HG03097 (cell line): ENCODE measurements around the gene RERE.

Source experiments
- ATAC-seq: cut with Tn5 transposase; IDR thresholded peaks from one replicate; pipeline ENCODE4 v1.9.1; 2021; ENCODE audit not compliant: unreplicated experiment, low FRiP score

The RERE gene

DNA sequence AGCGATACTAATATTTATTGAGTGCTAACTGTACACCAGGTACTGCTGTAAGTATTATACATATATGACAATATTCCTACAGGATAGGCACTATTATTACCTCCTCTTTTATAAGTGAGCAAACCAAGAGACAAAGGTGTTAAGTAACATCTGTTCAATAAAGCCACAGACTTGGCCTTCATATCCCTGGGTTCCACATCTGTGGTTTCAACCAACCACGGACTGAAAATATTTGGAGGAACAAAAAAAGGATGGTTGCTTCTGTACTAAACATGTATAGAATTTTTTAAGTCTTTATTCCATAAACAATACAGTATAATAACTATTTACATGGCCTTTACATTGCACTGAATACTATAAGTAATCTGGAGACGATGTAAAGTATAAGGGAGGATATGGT lies 95.1 kb downstream of the RERE start:
- ATAC-seq = no peak

DNA sequence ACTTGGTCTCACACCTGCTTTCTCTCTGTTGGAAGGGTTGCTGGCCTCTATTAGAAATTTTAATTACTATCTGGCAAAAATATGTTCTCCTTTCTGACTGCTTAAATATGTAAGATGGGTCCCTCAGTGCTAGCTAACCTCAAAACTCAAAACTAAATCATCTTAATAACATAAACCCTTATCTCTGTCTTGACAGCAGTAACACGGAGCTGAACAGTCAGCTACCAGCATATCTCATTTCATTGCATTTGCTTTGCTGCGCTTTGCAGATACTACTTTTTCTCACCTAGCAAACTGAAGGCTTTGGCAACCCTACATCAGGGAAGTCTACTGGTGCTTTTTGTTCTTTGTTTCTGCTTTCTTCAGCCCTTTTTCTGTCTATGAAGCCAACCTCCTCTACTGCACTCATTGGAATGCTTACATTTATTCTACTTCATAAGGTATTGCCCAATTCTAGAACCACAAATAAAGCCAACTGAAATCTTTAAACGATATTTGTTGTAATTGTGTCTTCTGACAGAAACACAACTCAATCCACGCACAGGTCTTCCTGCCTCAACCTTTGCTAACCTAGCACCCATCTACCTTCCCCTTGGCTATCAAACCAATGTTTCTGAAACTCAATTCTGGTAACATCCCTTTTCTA lies 95.6 kb downstream of the RERE start:
- no peak for ATAC-seq

DNA sequence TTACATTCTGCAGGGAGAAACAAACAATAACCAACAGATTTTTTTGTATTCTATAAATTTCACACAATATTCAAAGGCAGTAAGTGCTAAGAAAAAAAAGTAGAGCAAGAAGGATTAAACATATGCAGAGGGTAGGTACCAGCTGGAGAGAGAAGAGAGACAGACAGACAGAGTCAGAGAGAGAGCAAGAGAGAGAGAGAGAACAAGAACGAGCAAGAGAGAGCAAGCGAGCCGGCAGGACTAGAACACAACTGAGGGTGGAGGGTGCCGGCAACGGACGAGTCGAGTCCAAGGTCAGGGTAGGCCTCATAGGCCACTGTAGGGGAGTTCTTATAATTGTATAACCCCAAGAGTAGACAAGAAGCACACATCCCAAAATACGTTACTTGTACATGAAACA lies 97.1 kb downstream of the RERE start:
- ATAC-seq = no peak

DNA sequence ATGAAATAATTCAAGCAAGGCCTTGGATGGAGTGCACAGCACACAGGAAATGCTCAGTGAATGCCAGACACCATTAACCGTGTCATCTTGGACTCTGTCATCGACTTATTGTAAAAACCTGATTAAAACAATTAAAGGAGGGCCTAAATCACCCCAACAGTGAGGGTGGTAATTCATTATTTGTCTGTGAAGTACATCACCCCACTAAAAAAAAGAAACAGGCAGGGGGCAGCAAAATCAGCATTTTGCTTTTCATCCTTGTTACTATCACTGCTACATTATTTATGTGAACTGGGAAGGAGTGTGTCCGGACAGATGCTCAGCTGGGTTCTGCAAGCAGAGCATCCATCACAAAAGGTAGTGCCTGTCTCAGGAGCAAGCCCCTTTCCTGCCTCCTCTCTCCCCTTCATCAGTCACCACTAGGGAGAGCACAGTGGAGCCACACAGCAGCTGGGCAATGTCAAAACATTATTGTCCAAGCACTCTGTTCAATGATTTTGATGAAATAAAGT lies 98.5 kb downstream of the RERE start:
- no peak for ATAC-seq

DNA sequence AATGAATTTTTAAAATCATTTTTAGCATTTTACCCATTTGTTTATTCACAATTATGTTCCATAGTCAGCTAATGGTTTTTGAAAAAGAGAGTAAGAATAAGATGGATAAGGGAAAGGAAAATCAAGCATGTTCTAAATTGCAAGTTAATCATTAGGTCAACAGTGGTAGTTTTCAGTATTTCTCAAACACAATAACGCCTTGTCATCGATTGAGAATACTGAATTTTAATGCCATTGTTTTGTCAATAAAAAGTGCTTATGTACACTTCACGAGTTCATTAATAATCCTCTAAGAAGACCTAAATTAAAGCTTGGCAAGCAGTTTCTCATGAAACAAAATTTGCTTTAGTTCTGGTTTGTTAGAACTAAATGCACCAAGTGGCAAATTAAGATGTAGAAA lies 100.3 kb downstream of the RERE start:
- ATAC-seq = no peak

DNA sequence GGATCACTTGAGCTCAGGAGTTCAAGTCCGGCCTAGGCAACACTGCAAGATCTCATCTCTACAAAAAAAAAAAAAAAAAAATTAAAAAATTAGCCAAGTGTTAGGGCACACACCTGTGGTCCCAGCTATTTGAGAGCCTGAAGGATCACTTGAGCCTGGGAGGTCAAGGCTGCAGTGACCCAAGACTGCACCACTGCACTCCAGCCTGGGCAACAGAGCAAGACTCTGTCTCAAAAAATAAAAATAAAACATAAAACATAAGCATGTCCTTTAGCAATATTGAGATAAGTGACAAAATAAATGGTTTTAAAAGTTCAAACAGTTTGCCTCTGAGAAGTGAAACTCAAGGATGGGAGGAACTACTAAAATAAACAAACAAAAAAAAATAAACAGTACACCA lies 101.2 kb downstream of the RERE start:
- no peak for ATAC-seq

DNA sequence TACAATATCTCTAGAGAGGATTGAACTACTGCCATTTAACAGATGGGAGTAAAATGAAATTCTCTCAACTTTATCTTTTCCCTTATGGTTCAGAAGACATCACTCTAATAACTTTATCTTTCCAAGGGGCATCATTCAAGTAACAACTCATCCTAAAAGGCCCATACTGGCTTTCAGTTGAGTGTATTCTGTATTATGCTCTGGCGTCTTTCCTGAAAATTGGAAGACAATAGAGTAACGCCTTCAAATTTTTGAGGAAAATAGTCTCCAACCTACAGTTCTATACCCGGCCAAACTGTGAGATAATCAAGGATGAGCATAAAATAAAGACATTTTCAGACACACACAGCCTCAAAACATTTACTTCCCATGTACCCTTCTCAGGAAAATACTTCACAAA lies 103.3 kb downstream of the RERE start:
- no peak for ATAC-seq

DNA sequence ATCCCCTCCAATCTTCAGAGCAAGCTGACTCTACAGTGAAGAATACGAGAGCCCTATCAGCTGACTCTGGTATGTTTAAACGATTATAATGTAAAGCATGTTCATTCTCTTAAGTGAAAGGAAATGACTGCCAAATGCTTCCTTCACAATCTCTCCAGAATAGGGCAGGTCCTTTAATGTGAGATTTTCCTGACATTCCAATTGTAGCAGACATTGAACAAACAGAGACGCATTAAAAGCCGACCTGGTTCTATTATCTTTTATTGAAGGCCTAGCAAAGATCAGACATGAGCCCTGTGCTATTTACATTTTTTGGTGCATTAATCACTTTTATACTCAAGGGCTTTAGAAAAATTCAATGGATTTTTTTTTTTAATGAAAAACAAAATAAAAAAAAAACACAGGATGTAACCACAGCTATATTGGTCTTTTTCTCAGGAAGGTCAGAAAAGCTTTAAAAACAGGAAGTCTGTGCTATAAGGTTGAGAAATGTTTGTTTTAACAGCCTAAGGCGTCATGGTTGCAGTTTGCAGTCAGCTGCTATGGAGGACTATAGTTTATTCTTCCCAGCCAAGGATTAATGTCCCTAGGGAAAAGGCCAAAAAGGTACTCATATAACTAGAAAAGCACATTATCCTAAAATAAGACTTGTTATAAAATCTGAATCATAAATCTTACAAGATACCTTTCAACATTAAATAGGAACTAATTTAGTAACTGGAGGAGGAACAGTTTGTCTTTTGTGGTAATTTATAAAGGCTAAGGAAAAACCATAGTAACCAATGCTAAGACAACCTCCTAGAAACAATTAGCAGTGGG lies 104.8 kb downstream of the RERE start:
- ATAC-seq = no peak

DNA sequence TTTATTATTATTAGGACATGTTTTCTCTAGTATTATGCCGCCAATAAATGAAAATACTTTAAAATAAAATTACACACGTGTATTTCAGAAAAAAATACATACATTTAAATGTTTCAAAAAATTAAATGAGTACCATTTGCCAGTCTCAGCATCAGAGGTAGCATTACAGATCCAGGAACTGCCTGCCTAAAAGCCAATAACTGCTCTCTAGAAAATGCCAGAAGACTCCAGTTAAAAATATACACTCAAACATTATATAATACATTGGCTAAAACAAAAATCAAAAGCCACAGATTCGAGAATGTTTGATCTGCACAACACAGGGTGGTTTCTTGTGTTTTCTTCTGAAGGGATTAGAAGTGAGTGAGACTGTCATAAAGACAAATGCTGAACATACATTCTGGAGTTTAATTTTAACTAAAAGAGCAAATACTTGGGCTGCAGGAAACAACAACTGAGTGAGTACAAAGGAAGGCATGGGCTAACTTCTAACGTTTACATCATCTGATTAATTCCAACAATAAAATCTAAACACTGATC lies 105.5 kb downstream of the RERE start:
- no peak for ATAC-seq

DNA sequence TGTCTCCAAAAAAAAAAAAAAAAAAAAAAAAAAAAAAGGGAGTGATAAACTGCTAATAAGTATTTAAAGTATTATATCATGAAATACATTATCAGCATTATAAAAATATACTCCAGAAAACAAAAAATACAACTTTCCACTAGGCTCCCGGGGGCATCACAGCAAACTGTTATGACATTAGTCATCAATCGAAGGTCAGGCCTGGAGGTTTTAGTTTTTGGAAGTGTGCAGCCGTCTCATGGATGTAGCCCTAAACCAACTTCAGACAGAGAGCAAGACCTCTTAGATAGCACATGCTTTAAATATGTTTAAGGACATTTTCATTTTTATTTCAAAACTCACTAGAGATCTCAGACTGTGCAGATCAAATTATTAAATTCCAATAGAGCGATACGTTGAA lies 106.3 kb downstream of the RERE start:
- ATAC-seq = no peak

DNA sequence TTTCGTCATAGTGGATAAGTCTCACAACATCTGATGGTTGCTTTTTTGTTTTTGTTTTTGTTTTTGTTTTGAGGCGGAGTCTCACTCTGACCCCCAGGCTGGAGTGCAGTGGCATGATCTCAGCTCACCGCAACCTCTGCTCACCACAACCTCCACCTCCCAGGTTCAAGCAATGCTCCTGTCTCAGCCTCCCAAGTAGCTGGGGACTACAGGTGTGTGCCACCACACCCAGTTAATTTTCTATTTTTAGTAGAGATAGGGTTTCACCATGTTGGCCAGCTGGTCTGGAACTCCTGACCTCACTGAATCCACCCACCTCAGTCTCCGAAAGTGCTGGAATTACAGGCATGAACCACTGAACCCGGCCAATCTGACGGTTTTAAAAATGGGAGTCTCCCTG lies 109.2 kb downstream of the RERE start:
- ATAC-seq = no peak

DNA sequence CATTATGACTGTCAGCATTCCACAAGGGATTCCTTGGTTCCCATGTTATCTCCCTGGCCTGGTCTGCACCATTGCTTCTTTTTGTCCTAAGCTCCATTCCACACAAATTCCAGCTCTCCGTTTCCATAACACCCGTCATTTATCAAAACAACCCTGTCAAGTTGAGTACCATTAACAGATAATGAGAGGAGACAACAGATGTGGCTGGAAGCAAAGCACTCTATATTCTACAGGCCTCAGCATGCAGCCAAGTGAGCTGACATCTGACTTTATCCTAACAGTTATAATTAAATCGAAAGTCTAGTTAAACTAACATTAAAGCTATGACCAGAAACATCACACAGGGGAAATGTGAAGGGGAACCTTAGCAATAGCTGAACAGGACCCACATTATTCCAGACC lies 110.4 kb downstream of the RERE start:
- no peak for ATAC-seq

DNA sequence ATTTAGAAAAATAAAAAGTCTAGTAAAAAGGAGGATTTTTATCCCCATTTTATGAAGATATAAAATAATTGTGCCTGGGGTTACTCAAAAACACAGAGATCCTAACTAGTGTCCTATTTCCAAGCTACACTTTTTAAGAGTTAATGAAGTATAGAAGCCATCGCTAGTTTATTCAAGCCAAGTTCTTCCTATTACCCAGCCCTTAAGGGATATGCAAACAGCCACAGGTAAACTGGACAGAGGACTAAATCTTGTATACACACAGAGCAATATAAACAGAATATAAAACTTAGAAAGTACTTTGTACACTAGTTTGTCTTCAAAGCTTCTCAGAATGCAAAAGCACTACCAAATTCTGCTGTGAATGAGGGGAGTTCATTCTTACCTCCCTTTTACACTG lies 111.1 kb downstream of the RERE start:
- no peak for ATAC-seq

DNA sequence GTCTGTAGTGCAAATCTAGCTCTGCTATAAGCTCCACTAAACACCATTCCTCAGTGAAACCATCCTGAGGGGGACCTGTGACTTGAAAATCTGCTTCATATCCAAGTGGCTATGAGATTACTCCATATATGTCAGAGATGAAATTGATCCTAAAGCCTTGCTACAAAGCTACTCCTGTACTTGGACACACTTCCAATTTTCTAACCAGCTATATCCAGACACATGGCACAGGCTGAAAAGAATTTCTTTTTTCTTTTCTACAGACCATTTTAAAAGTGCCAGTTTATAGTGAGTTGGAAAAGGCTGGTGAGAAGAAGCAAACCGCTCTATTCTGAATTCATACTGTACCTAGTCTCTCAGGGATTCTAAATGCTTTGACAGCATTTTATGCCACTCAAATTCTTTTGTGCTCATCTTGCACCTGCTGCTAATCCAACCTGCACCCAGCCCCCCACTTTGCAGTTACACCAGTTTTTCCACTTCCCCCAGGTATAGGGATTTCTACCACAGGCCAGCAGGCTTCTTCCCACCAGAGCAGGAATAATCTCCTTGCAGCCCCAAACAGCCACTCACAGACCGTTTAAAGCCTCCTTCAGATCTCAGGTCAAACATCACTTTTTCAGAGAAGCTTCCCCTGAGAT lies 112.5 kb downstream of the RERE start:
- no peak for ATAC-seq

DNA sequence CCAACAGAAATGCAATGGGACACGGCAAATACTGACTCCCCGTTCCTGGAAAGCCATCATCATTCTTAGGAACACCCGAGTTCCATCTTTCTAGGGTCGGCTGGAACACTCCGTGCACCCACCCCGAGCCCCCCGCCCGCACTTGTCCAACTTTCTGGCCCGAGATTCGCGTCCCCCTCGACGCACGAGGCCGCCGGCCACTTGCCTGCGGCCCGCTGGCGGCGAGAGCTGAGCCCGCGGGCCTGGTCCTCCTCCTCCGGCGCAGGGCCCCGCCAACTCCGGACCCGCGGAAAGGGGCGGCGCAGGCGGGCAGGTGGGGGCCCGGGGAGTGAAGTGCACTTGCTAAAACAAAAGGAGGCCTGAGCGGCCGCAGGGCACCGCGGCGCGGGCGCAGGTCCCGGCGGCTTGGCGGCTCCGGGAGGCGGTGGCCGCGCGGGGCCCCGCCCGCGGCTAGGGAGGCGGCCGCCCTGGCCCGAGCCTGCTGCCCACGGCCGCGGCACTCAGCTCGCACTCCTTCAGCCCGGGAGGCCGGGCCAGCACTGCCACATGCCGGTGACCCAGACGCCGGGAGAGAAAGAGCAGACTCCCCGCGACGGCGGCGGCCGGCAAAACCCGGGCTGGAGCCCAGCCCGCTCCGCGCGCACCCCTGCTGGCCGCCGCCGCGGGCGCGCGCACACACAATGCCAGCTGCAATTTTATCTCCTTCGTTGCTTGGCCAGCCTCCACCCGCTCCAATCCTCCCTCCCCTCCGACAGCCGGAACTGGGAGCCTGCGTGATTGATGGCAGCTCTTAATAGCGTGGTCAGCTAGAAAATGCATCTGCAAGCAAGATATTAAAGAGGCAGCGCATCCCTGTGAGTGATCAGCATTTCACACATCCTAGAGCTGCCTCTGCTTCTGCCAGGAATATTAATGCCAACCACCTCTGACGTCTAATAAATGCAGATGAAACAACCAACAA lies 114.3 kb downstream of the RERE start:
- ATAC-seq = peak; percentile 73

DNA sequence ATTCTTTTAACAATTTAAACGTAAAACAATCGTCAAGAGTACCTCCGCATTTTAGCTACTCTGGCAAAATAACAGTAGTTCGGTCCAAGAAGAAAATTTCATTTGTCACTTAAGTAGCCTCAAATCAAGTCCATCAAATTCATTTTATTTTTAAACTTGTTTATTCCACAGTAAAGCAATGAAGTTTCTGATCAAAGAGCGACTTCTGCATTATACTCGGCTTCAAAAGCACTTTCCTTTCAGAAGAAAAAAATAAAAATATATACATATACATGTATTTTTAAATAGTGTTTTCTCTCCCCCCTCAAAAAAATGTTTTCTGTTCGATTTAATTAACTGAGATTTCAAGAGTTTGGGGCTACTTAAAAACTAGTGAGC lies 115.0 kb downstream of the RERE start:
- no peak for ATAC-seq

DNA sequence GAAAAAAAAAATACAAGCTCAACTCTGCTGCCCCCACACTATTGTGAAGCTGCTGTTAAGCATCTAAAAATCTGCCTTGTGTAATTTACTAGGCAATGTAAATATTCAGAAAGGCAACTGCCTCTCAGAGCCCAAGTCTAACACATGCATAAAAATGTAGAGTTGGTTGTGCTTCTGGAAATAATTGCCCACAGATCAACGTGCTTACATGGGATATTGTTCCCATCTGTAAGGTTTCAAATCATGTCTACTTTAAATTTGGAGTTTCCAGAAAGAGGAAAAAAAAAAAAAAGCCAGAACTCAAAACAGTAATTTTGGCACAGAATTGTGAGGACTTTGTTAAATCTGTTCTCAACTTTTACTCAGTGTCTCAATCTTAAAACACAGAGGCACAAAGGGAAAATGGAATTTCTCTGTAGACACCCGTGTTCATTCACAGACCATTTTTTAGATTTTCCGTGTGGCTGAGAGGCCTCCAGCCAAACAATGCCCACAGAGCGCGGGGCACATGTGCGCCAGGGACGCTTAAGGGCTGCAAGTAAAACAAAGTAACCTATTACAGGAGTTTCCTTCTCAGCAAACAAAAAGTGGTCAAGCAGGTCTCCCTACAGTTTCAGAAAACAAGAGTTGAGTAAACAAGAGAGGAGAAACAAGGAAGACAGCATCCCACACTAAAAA lies 115.5 kb downstream of the RERE start:
- ATAC-seq = no peak

DNA sequence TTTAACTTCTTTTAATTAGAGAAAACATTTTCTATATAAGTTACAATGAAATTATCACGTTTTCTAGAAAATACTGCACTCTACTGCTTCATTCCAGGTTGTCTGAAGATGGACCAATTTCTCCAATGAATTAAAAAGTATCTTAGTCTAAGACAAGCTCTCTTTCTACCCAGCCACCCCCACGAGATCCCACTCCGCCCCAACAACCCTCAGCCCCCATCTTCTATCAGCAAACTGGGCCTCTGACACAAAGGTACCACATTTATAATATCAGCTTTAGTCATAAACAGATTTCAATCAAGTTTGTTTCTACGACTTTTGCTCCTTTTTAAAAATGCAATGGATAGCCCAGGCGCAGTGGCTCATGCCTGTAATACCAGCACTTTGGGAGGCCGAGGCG lies 117.8 kb downstream of the RERE start:
- ATAC-seq = no peak

DNA sequence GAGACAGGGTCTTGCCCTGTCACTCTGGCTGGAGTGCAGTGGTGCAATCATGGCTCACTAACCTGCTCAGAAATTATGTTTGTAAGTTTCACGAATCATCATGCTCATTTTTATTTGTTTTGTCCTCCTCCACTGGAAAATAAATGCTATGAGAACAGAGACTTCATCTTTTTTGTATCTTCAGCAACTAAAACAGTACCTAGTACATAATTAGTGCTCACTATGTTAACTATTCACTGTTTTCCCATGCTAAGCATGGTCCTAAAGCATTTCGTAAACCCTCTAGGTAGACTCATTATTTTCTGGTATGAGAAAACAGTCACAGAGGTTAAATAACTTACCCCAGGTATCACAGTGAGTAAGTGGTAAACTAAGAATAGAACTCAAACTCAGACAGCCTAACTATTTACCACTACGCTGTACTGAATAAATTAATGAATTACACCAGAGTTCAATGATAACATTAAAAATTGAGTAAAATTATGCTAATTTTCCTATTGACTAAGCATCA lies 118.4 kb downstream of the RERE start:
- ATAC-seq = no peak
